Activated gamma-delta T cell treated with anti-CD3 and anti-CD28 coated beads, Interleukin-2, amount 50 U/mL, for 16 hours (primary cell): ENCODE results near the gene TSPAN4.

Experiments
- DNase-seq: peaks from one replicate; pipeline ENCODE4 v3.0.0-alpha.2; 2020; ENCODE audit warnings: low read depth

TSPAN4 gene, protein sequence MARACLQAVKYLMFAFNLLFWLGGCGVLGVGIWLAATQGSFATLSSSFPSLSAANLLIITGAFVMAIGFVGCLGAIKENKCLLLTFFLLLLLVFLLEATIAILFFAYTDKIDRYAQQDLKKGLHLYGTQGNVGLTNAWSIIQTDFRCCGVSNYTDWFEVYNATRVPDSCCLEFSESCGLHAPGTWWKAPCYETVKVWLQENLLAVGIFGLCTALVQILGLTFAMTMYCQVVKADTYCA

GRCh38 chr11:842370-843002, at the start of gene TSPAN4, which contains the start of gene POLR2L:
Gene TSPAN4, plus strand, starts transcription at chr11:842852. Its CDS starts 7,453 bp downstream, at chr11:850305.
Gene POLR2L, minus strand, starts transcription at chr11:842529. Its CDS starts 21 bp downstream, at chr11:842508.
- DNase-seq = peak; percentile 85

DNA sequence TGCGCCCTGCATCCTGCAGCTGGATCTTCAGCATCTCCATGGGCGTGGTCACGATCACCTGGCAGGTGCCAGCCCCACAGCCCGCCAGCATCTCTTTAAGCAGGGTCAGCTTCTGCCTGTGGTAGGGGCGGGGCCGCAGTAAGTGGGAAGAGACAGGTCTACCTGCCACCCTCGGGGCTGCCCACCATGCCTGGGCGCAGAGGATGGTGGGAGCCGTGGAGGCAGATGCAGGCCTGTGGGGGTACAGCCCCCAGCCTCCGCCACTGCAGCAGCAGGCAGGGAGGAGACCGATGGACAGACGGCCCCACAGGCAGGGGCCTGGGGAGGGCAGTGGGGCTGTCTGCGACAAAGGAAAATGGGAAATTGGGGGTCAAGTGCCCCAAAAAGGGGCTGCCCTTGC, 49.8 kb upstream of the TSPAN4 start:
- DNase-seq = no peak

GRCh38 chr11:793556-793955, 49.1 kb upstream of the TSPAN4 start:
- DNase-seq = no peak

- no peak for DNase-seq
Observed at GRCh38 chr11:794013-794765, 48.5 kb upstream of the TSPAN4 start.

GRCh38 chr11:794766-795633, 47.7 kb upstream of the TSPAN4 start:
- no peak for DNase-seq

GRCh38 chr11:795634-796564, 46.8 kb upstream of the TSPAN4 start:
- DNase-seq = peak; percentile 70

GRCh38 chr11:796565-797295, 45.9 kb upstream of the TSPAN4 start:
- DNase-seq = no peak

DNA sequence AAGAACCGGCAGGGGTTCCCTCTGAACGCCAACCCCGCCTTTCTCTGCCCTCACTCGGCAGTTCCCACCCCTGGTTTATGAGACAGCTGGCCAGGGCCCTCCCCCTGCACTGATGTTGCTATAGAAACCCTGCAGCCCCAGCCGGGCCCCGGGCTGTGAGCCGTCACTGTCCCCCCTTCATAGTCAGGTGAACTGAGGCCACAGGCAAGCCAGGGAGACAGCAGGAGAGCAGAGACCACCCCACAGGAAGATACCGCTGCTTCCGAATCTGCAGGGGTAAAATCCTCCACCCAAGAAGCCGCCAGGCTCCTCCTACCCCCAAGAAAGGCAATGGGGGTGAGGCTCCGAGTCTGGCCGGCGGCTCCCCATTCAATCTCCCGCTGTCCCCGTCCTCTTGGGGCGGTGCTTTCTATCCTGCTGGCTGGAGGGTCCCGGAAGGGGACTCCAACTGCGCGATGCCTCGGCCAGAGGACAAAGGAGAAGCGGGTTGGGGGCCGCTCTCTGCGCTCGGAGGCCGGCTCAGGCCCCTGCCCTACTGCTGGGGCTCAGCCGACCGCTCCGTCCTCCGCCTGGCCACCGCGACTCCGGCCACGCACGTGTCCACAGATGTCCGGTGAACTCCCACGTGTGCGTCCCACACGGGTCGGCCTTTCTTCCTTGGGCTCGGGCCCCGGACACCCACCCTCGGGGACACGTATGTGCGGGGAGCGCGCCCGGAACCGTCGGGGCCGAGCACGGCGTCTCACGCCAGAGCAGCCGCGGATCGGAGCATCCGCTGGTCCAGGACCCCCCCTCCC, 45.2 kb upstream of the TSPAN4 start:
- DNase-seq = peak; percentile 70

GRCh38 chr11:798093-798713, 44.4 kb upstream of the TSPAN4 start, which contains the start of gene SLC25A22:
Gene SLC25A22, minus strand, starts transcription at chr11:798281. Its CDS starts 3,275 bp downstream, at chr11:795006.
- peak; percentile 76 for DNase-seq

DNA sequence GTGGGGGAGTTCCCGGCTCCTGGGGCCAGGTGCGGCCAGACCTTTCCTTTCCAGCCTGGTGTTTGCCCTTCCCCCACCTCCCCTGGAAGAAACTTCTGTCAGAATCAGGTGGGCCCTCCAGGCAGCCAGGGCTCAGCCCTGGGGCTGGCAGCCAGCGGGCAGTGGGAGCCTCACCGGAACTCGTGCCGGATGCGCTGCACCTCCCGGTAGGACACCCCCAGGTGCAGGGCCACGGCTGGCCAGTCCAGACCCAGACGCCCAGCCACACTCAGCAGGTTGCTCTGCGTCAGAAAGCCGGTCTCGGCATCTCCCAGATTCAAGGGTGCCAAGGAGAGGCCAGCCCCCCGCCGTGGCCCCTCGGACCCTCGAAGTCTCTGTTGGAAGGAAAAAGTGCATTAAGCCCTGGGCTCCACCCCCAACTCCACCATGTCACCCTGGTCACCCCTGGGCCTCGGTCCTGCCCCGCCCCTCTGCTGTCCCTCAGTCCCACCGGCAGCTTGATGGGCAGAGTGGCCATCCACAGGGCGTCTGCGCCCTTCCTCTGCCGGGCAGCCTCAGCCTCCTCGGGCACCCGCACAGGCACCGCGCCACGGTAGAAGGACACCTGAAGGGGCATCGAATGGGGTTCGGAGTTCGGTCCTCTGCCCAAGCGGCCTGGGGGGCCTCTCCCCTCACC, 42.9 kb upstream of the TSPAN4 start:
- no peak for DNase-seq

DNA sequence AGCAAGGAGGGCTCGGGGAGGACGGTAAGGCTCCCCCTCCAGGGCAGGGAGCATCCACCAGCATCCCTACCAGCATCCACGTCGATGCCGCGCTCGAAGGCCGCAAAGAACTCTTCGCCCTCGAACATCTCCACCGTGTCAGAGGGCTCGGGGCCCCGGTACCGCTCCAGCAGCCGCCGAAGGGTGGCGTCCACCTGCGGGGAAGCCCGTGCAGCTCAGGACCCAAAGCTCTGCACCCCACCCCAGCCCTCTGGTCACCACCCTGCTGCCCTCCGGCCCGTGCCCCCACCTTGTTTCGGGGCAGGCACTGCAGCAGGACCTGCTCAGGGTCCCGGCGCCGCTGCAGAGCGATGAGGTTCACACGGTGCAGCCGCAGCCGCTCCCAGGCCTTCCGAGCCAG, 42.2 kb upstream of the TSPAN4 start:
- DNase-seq = no peak

GRCh38 chr11:801097-801780, 41.4 kb upstream of the TSPAN4 start:
- DNase-seq = no peak

DNA sequence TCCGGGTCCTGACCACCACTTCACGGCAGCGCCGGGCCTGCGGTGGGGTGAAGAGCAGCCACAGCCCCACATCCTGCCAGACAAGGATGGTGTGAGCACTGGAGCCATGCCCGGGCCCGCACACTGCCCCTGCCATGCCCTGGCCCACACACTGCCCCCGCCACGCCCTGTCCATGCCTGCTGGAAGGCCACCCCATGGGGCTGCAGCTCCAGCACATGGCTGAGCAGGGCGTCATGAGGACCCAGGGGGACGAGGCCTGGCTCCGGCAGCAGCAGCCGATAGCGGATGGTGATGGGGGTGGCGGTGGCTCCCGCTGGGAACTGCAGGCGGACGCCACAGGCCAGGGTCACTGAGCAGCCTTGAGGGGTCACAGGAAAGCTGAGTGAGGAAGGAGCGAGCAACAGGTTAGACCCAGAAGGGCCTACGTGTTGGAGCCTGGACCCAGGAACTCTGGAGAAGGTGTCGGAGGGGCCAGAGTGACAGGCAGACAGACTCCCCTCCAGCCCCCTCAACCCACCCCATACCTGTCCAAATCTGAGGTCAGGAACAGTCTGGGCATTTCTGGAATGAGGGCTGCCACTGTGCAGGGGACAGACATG, 40.5 kb upstream of the TSPAN4 start:
- no peak for DNase-seq

DNA sequence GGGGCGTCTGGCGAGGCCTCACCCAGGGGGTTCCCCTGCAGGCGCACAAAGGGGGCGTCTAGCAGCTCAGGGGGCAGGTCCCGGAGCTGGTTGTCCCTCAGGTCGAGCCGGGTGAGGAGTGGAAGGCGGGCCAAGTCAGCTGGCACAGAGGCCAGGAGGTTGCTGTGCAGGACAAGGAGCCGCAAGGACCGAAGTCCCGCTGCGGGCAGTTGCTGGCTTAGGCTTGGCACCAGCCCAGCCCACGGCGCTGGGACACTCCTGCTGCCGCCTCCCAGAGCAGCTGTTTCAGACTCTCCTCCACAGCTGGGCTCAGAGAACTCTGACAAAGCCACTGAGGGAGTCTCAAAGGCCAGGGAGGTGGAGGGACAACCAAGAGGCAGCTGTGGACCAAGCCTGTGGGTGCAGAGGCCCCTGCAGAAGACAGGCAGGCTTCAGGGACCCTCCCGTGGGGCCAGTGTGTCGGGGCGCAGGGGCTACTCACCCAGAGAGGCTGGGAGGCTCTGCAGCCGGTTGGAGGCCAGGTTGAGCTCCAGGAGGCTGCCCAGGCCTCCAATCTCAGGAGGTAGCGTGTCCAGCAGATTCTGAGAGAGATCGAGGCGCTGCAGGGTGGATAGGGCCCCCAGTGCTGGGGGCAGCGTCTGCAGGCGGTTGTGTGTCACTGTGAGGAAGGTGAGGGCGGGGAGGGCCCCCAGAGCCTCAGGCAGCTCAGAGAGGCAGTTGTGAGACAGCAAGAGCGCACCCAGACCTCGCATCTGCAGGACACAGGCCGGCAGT, 39.8 kb upstream of the TSPAN4 start:
- DNase-seq = no peak

DNA sequence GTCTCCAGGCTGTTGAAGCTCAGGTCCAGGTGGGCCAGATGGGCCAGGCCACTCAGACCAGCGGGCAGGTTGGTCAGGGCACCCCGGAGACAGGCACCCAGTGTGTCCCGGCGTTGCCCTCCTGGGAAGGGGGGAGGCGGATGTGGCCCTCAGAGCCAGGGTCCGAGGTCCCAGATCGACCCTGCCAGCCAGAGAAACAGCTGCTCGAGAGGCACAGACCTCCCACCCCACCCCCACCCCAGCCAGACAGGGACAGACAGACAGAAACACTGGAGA, 39.2 kb upstream of the TSPAN4 start:
- DNase-seq = no peak

- no peak for DNase-seq
Observed at GRCh38 chr11:803770-804598, 38.7 kb upstream of the TSPAN4 start.
